Memory B cell (primary cell): ENCODE data around the gene HSD17B4.
"Not testable (repeated sequence)": the region's sequence is repeated elsewhere in the genome, so short reads cannot be mapped to it uniquely, and the experiment has no call there.

Experiments
- ATAC-seq: fragments of 150-1000 bp; cut with Tn5 transposase; 2 replicates; pipeline ENCODE4 v1.10.0; 2021; ENCODE audit warnings: low read depth, mild to moderate bottlenecking, moderate library complexity
- DNase-seq, 2 donors: peaks; one replicate each; pipeline ENCODE4 v3.0.0; 2022; ENCODE audit warnings: low spot score in 2 of 2
- H3K27ac Mint-ChIP-seq: one replicate; pipeline ENCODE4 v1.8.0; 2022; ENCODE audit warnings: mild to moderate bottlenecking, moderate library complexity, mixed read lengths
- H3K27me3 Mint-ChIP-seq: one replicate; pipeline ENCODE4 v1.8.0; 2022; ENCODE audit warnings: mixed read lengths
- H3K36me3 Mint-ChIP-seq: one replicate; pipeline ENCODE4 v1.8.0; 2022; ENCODE audit warnings: mild to moderate bottlenecking, mixed read lengths
- H3K4me1 Mint-ChIP-seq: one replicate; pipeline ENCODE4 v1.8.0; 2022; ENCODE audit warnings: mixed read lengths
- H3K4me3 Mint-ChIP-seq: one replicate; pipeline ENCODE4 v1.8.0; 2022; ENCODE audit warnings: mild to moderate bottlenecking, moderate library complexity, mixed read lengths
- H3K9me3 Mint-ChIP-seq: one replicate; pipeline ENCODE4 v1.8.0; 2022; ENCODE audit warnings: mixed read lengths

Gene HSD17B4

DNA sequence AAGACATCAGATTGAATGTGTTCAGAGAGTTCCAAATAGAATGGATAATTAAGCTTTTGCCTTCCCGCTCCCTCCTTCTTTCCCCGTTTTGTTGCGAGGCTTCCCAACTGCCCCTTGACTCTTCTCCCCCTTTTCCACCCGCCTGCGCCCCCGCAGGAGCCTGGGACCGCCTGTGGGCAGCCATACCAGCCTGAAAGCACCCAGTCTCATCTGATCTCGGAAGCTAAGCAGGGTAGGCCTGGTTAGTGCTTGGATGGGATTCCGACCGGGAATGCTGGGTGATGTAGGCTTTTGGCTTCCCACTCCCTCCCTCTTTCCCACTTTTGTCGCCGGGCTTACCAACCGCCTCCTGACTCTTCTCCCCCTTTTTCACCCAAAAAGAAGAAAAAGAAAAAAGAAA is 6.8 kb upstream of the HSD17B4 start:
- no peak for DNase-seq
- Mint-ChIP-seq H3K27me3 (no peaks in the 10 kb centered on the region), H3K36me3 (peaks cover 3% of the 10 kb centered on the region), H3K4me1 (peaks cover 4% of the 10 kb centered on the region), H3K27ac (no peak overlapping the region), H3K4me3 (no peak overlapping the region), H3K9me3 (no peaks in the 10 kb centered on the region)
- ATAC-seq = no peak

DNA sequence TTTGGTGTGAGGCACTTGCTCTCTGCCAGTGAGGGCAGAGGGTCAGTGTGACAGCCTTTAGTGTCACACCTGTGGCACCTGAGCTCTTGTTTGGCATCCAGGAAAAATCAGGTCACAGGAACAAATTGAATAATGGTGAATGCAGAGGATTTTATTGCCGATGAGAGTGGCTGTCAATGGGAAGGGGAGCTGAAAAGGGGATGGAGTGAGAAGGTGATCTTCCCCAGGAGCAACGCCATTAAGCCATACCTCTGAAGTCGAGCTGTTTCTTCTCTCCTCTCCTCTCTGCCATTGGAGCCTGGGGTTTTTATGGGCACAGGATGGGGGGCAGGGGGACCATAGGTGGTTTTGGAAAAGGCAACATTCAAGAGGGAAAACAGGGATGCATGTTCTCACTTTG is 2.4 kb upstream of the HSD17B4 start:
- no peaks in the 10 kb centered on the region for H3K27me3 Mint-ChIP-seq
- no peak overlapping the region for H3K4me3 Mint-ChIP-seq
- no peaks in the 10 kb centered on the region for H3K9me3 Mint-ChIP-seq
- ATAC-seq (no peak), DNase-seq (no peak)
- peaks cover 10% of the 10 kb centered on the region for H3K4me1 Mint-ChIP-seq
- H3K36me3 Mint-ChIP-seq = no peaks in the 10 kb centered on the region
- peak overlapping the region; percentile 51 for H3K27ac Mint-ChIP-seq

DNA sequence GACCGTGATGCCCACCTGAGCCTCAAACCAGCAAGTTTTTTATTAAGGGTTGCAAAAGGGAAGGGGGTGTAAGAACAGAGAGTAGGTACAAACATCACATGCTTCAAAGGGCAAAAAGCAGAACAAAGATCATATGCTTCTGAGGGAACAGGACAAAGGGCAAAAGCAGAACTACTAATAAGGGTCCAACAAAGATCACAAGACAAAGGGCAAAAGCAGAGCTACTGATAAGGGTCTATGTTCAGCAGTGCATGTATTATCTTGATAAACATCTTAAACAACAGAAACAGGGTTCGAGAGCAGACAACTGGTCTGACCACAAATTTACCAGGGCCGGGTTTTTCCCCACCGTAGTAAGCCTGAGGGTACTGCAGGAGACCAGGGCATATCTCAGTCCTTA is 1.7 kb upstream of the HSD17B4 start:
- not testable (repeated sequence) for H3K4me3 Mint-ChIP-seq, H3K4me1 Mint-ChIP-seq
- H3K27ac Mint-ChIP-seq = peak overlapping the region; percentile 5

DNA sequence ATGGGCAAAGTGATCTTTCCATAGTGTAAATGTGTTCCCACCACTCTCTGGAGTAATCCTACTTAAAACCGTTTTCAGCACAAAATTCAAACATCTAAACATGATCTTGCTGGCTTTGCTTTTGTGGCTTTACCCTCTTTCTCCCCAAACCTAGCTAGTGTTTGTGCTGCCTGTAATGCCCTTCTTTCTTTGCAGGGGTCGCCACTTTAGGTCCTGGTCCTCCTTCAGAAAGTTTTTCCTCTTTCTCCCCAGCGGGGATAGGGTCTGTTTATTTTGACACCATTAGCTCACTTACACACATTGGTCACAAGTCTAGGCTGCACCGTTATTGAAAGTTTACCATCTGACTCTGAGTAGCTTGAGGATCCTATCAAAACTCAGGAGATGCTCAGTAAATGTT is 736 bp upstream of the HSD17B4 start:
- ATAC-seq = no peak
- H3K27me3 Mint-ChIP-seq = no peaks in the 10 kb centered on the region
- H3K4me1 Mint-ChIP-seq = peaks cover 12% of the 10 kb centered on the region
- no peak overlapping the region for H3K27ac Mint-ChIP-seq
- H3K4me3 Mint-ChIP-seq = no peak overlapping the region
- no peaks in the 10 kb centered on the region for H3K9me3 Mint-ChIP-seq
- no peak for DNase-seq
- H3K36me3 Mint-ChIP-seq = peaks cover 2% of the 10 kb centered on the region

More for the DNA sequence above, 1.7 kb upstream of the HSD17B4 start:
- H3K36me3 Mint-ChIP-seq, ATAC-seq, H3K27me3 Mint-ChIP-seq, H3K9me3 Mint-ChIP-seq, DNase-seq: not testable (repeated sequence)

DNA sequence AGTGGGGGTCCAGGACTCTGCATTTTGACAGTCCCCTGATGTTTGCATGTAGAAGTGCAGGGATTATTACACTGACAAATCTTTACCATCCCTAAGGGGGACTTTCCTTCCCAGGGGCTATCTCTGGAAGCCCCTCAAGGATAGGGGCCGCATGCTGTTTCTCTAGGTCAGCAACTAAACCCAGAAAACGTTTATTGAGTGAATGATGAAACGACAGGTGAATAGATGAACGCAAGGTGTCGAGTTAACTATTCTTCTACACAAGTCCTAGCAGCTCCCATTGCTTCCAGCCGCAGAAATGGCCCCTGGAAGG is 281 bp upstream of the HSD17B4 start:
- H3K36me3 Mint-ChIP-seq = peaks cover 3% of the 10 kb centered on the region

DNA sequence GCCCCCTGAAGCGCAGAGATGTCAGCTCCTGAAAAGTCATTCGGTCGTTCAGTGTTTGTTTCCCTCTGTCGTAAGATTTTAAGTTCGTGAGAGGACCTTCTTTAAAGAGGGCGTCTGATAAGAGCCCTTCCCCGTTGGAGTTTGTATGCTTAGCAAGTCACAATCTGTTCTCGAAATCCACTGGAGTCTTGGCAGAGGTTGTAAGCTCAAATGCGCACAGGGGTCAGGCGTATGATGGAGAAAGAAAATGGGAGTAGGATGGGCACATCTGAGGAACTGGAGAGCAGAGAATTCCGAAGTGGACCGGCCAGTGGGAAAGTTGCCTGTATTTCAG is 710 bp downstream of the HSD17B4 start:
- DNase-seq (no peak), ATAC-seq (no peak)
- Mint-ChIP-seq H3K4me3 (peak overlapping the region; percentile 92), H3K27ac (peak overlapping the region; percentile 79), H3K36me3 (peaks cover 6% of the 10 kb centered on the region), H3K4me1 (peaks cover 12% of the 10 kb centered on the region), H3K9me3 (no peaks in the 10 kb centered on the region), H3K27me3 (no peaks in the 10 kb centered on the region)

More for the DNA sequence above, 281 bp upstream of the HSD17B4 start:
- no peak for DNase-seq
- no peak for ATAC-seq
- Mint-ChIP-seq H3K9me3 (no peaks in the 10 kb centered on the region), H3K27ac (peak overlapping the region; percentile 79), H3K4me3 (peak overlapping the region; percentile 92), H3K4me1 (peaks cover 12% of the 10 kb centered on the region), H3K27me3 (no peaks in the 10 kb centered on the region)

DNA sequence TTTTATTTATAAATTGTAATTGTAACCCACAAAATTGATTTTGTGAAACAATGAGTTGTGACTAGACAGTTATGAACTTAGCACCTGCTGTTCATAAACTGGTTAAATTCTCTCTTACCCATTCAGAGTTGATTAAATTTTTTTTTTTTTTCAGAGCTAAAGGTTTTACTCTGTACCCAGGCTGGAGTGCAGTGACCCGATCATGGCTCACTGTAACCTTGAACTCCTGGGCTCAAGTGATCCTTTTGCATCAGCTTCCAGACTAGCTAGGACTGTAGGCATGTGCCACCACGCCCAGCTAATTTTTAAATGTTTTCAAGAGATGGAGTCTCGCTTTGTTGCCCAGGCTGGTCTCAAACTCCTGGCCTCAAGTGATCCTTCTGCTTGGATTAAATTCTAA is 1.9 kb downstream of the HSD17B4 start:
- Mint-ChIP-seq H3K27me3 (no peaks in the 10 kb centered on the region), H3K27ac (no peak overlapping the region), H3K36me3 (peaks cover 9% of the 10 kb centered on the region), H3K4me3 (no peak overlapping the region), H3K4me1 (peaks cover 12% of the 10 kb centered on the region), H3K9me3 (no peaks in the 10 kb centered on the region)
- DNase-seq (no peak), ATAC-seq (no peak)

DNA sequence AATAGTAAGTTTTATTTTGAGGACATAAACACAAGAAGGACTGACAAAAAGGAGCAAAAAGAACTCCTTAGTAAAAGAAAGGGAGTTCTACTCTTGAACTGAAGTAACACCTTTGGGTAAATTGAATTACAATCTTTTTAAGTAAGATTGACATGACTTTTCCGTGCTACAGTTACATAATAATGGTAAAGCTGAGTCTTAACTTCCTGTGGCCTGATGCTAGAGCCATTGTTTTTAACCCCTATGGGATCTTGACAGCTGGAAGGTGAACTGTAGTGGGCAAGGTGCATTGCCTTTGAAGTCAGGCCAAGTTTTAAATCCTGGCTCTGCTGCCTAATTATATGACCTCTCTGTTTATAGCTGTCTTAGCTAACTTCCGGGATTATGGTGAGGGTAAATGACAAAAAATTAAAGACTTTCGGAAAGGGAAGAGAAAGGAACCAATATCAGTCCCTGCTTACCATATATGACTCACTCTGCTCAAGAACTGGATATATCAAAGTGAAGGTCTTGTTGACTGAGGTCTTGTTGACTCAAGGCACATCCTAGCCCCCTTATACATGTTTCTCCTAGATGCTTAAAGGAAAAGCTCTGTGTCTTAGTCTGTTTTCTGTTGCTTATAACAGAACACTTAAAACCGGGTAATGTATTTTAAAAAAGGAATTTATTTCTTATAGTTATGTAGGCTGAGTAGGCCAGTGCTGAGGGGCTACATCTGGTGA is 6.8 kb downstream of the HSD17B4 start:
- H3K4me3 Mint-ChIP-seq = no peak overlapping the region

DNA sequence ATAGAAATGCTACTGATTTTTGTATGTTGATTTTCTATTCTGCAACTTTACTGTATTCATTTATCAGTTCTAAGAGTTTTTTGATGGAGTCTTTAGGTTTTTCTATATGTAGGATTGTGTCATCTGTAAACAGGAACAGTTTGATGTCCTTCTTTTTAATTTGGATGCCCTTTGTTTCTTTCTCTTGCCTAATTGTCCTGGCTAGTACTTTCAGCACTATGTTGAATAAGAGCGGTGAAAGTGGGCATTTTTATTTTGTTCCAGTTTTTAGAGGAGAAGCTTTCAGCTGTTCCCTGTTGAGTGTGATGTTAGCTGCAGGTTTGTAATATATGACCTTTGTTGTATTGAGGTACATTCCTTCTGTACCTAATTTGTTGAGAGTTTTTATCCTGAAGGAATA is 13.3 kb downstream of the HSD17B4 start:
- Mint-ChIP-seq H3K27me3 (no peaks in the 10 kb centered on the region), H3K9me3 (peaks cover 16% of the 10 kb centered on the region), H3K4me1 (peaks cover 31% of the 10 kb centered on the region), H3K36me3 (peaks cover 47% of the 10 kb centered on the region), H3K4me3 (no peak overlapping the region), H3K27ac (no peak overlapping the region)
- ATAC-seq (no peak), DNase-seq (no peak)

More for the DNA sequence above, 6.8 kb downstream of the HSD17B4 start:
- no peak for ATAC-seq
- Mint-ChIP-seq H3K4me1 (peaks cover 9% of the 10 kb centered on the region), H3K27ac (peak overlapping the region; percentile 59), H3K9me3 (peaks cover 1% of the 10 kb centered on the region), H3K27me3 (no peaks in the 10 kb centered on the region), H3K36me3 (peaks cover 19% of the 10 kb centered on the region)
- no peak for DNase-seq

DNA sequence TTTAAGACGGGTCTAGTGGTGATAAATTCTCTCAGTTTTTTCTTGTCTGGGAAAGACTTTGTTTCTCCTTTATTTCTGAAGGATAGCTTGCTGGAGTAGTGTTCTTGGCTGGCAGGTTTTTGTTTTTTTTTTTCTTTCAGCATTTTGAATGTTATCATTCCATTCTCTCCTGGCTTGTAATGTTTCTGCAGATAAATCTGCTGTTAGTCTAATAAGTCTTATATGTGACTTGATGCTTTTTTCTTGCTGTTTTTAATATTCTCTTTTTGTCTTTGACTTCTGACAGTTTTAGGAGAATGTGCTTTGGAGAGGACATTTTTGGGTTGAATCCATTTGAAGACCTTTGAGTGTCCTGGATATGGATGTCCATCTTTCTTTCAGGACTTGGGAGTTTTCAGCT is 16.0 kb downstream of the HSD17B4 start:
- Mint-ChIP-seq H3K4me1 (peaks cover 36% of the 10 kb centered on the region), H3K4me3 (no peak overlapping the region), H3K36me3 (peaks cover 53% of the 10 kb centered on the region), H3K9me3 (peaks cover 16% of the 10 kb centered on the region), H3K27me3 (no peaks in the 10 kb centered on the region), H3K27ac (no peak overlapping the region)
- ATAC-seq (no peak), DNase-seq (no peak)

DNA sequence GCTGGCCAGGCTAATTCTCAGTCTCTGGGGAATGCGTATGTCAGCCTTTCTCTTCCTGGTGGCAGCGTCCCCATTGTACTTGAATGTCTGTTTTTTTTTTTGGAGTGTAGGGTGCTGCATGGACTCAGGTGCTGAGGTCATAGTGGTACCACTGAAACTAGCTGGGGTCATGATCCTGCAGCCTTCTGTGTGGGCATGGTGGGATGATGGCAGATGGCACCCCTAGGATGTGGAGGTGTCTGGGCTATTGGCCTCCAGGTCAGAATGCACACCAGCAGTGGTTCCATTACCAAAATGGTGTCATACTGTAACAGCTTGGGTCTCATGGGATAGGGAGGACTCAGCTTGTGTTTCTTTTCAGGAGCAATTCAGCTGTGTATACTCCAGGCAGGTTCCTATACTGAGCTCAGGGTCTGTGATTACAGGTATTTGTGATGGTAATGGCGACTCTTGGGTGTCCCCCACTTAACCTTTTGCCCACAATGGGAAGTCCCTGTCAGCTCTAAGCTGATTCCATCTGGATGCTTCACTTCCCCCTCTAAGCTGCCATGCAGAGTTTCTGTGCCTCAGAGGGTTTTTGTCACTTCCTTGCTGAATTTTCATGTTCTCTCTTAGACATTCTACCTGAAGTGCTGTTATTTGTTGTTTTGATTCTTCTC is 17.9 kb downstream of the HSD17B4 start:
- H3K27me3 Mint-ChIP-seq = no peaks in the 10 kb centered on the region
- peak overlapping the region; percentile 81 for H3K27ac Mint-ChIP-seq
- H3K36me3 Mint-ChIP-seq = peaks cover 51% of the 10 kb centered on the region
- ATAC-seq (peak; percentile 86), DNase-seq (peak in 1 of 2 donors; percentile 5)
- H3K4me1 Mint-ChIP-seq = peaks cover 34% of the 10 kb centered on the region
- no peak overlapping the region for H3K4me3 Mint-ChIP-seq
- H3K9me3 Mint-ChIP-seq = peaks cover 12% of the 10 kb centered on the region

DNA sequence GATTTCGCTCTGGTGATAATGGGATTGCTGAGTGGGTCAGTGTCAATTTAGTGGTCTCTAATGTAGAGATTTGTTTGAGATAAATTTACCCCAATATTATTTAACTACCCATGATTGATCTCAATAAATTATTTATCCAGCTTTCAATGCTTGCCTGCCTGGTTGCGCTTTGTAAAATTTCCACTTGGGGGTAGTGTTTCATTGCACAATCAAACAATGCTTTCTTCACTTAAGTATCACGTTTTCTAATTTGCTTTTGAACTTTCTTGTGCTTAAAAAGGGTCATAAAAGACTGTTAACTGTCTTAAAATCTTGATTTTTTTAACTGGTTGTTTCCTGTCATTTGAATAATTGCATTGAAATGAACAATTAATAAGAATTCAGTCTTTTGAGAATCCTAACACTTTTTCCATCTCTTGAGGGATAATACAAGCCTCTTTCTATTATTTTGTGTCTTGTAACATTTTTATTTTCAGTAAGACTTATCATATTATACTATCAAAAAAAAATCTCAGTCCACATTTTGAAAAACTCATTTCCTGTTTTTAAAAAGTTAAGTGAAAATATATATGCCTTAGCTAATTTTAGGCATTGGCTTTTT is 18.7 kb downstream of the HSD17B4 start:
- ATAC-seq (peak; percentile 37), DNase-seq (no peak)
- peak overlapping the region; percentile 81 for H3K27ac Mint-ChIP-seq
- no peak overlapping the region for H3K4me3 Mint-ChIP-seq
- no peaks in the 10 kb centered on the region for H3K27me3 Mint-ChIP-seq
- H3K4me1 Mint-ChIP-seq = peaks cover 28% of the 10 kb centered on the region
- H3K9me3 Mint-ChIP-seq = peaks cover 12% of the 10 kb centered on the region
- H3K36me3 Mint-ChIP-seq = peaks cover 47% of the 10 kb centered on the region

DNA sequence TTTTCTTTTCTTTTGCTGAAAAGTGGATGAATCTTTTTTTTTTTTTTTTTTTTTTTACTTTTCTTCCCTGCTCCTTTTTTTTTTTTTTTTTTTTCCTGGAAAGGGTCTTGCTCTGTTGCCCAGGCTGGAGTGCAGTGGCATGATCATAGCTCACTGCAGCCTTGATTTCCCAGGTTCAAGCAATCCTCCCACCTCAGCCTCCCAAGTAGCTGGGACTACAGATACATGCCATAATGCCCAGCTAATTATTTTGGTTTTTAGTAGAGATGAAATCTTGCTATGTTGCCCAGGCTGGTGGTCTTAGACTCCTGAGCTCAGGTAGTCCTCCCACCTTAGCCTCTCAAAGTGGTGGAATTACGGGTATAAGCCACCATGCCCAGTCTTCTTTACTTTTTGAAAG is 20.9 kb downstream of the HSD17B4 start:
- H3K4me3 Mint-ChIP-seq = no peak overlapping the region
- ATAC-seq = no peak
- H3K9me3 Mint-ChIP-seq = peaks cover 10% of the 10 kb centered on the region
- H3K4me1 Mint-ChIP-seq = peaks cover 21% of the 10 kb centered on the region
- peaks cover 48% of the 10 kb centered on the region for H3K36me3 Mint-ChIP-seq
- no peak for DNase-seq
- no peak overlapping the region for H3K27ac Mint-ChIP-seq
- no peaks in the 10 kb centered on the region for H3K27me3 Mint-ChIP-seq

DNA sequence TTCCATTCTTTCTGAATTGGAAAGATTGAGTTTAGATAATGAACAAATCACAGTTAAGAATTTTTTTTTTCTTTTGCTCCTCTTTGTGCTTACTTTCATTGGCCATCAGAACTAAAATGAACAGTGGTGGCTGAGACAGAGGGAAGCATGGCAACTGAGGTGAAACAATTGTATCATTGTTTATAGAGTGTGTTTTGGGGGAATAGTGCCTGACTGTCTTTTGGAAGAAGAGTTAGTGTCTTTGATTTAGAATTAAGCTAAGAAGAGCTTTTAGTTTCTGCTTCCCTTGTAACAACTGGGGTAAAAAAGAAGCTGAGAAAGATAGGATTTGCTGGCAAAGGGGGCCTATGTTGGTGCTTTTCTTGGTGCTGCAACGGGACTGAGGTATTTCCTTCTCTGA is 24.0 kb downstream of the HSD17B4 start:
- ATAC-seq (no peak), DNase-seq (no peak)
- Mint-ChIP-seq H3K4me3 (no peak overlapping the region), H3K27me3 (no peaks in the 10 kb centered on the region), H3K9me3 (no peaks in the 10 kb centered on the region), H3K4me1 (peaks cover 8% of the 10 kb centered on the region), H3K36me3 (peaks cover 41% of the 10 kb centered on the region), H3K27ac (peak overlapping the region; percentile 81)

DNA sequence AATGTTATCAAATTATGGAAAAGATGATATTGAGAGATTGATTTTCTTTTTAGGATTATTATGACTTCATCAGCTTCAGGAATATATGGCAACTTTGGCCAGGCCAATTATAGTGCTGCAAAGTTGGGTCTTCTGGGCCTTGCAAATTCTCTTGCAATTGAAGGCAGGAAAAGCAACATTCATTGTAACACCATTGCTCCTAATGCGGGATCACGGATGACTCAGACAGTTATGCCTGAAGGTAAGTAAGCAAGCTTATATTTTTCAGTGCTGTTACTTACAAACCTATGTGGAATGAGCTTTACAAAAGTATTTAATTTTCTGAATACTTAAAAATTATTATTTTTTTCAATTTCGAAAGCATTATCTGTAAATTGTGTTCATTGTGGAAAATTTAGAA is 26.5 kb downstream of the HSD17B4 start:
- peaks cover 40% of the 10 kb centered on the region for H3K36me3 Mint-ChIP-seq
- no peaks in the 10 kb centered on the region for H3K9me3 Mint-ChIP-seq
- H3K4me3 Mint-ChIP-seq = no peak overlapping the region
- no peaks in the 10 kb centered on the region for H3K4me1 Mint-ChIP-seq
- DNase-seq = no peak
- no peaks in the 10 kb centered on the region for H3K27me3 Mint-ChIP-seq
- no peak overlapping the region for H3K27ac Mint-ChIP-seq
- no peak for ATAC-seq
